PC-9 (cell line): Measurements from ENCODE around the gene RPL37. TPM values are rescaled to one million over a fixed set of nuclear protein-coding genes. Genes with fewer than 3 reads are reported as not detected.

Experiments
- BruUV-seq: library from RNA; stranded (reverse); fragments of 400-500 nt; replicated peaks from 2 replicates; lab custom pipeline; 2021; lab: Mats Ljungman, UMichigan
- CTCF ChIA-PET: fragments of 300-600 bp; sonication (Branson Sonifier 250); formaldehyde crosslinking; loops from one replicate; lab custom pipeline; 2022; ENCODE audit warnings: antibody characterized with exemption; lab: Charles Lee
- POLR2A ChIA-PET: fragments of 300-600 bp; sonication (Branson Sonifier 250); formaldehyde crosslinking; loops from one replicate; lab custom pipeline; 2022; ENCODE audit warnings: antibody characterized with exemption; ENCODE audit not compliant: unreplicated experiment; lab: Charles Lee
- DNase-seq, 2 experiments: peaks; one replicate each; pipeline versions ENCODE4 v3.0.0 to v3.0.0-alpha.2; 2015 to 2022; ENCODE audit warnings: mixed read lengths in 1 of 2
- H2AFZ ChIP-seq: fragments of 200-600 bp; sonication (generic); 2 replicates; pipeline ENCODE4 v1.8.1; 2017; ENCODE audit warnings: antibody characterized with exemption
- H3F3A ChIP-seq: fragments of 200-600 bp; sonication (generic); 2 replicates; pipeline ENCODE4 v1.8.1; 2017; ENCODE audit warnings: antibody characterized with exemption, mild to moderate bottlenecking, low read depth; ENCODE audit not compliant: insufficient read depth
- H3K27ac ChIP-seq: fragments of 200-600 bp; sonication (generic); 2 replicates; pipeline ENCODE4 v1.6.1; 2016; ENCODE audit warnings: mixed run types
- H3K27me3 ChIP-seq: fragments of 200-600 bp; sonication (generic); 2 replicates; pipeline ENCODE4 v1.6.1; 2016; ENCODE audit warnings: low read depth, mixed run types; ENCODE audit not compliant: insufficient read depth
- H3K36me3 ChIP-seq: fragments of 200-600 bp; sonication (generic); 2 replicates; pipeline ENCODE4 v1.6.1; 2016; ENCODE audit warnings: low read depth, mixed run types
- H3K4me1 ChIP-seq: fragments of 200-600 bp; sonication (generic); replicated peaks from 2 replicates; pipeline ENCODE4 v1.6.1; 2016; ENCODE audit warnings: mixed run types; ENCODE audit not compliant: insufficient read depth
- H3K4me2 ChIP-seq: fragments of 200-600 bp; sonication (generic); 2 replicates; pipeline ENCODE4 v1.6.1; 2017; ENCODE audit warnings: mixed run types
- H3K4me3 ChIP-seq: fragments of 200-600 bp; sonication (generic); 2 replicates; pipeline ENCODE4 v1.6.1; 2016; ENCODE audit warnings: mixed run types
- H3K79me2 ChIP-seq: fragments of 200-600 bp; sonication (generic); 2 replicates; pipeline ENCODE4 v1.6.1; 2017; ENCODE audit warnings: low read depth, mixed run types
- H3K9me2 ChIP-seq: fragments of 200-600 bp; sonication (generic); 2 replicates; pipeline ENCODE4 v1.8.1; 2017; ENCODE audit warnings: mild to moderate bottlenecking; ENCODE audit not compliant: insufficient read depth
- H3K9me3 ChIP-seq: fragments of 200-600 bp; sonication (generic); 2 replicates; pipeline ENCODE4 v1.8.1; 2016; ENCODE audit warnings: low read depth; ENCODE audit not compliant: insufficient read depth
- H4K20me1 ChIP-seq: fragments of 200-600 bp; sonication (generic); 2 replicates; pipeline ENCODE4 v1.8.1; 2017; ENCODE audit not compliant: insufficient read depth
- CTCF ChIP-seq: fragments of 200-600 bp; sonication (generic); conservative IDR thresholded peaks from 2 replicates; pipeline ENCODE4 v1.6.1; 2017; ENCODE audit warnings: mixed run types, antibody characterized with exemption, mild to moderate bottlenecking, moderate library complexity
- EZH2 ChIP-seq: fragments of 200-600 bp; sonication (generic); IDR thresholded peaks from 2 replicates; pipeline ENCODE4 v1.8.0; 2017; ENCODE audit warnings: antibody characterized with exemption, low read depth
- intact Hi-C: fragments of 100-400 bp; cut with micrococcal nuclease; formaldehyde crosslinking; loops from one replicate; pipeline ENCODE4 v1.10.0; 2022; ENCODE audit not compliant: unreplicated experiment
- total RNA-seq: library from RNA; stranded (reverse); gene quantifications from 2 replicates; pipeline ENCODE4 v1.2.3, GENCODE V29; 2021

RPL37 gene
- total RNA-seq, 1 experiment from 2014 or later = 3,889 TPM

- H3K4me2 ChIP-seq = peak overlapping the region; percentile 81
- peak overlapping the region; percentile 68 for H3K27ac ChIP-seq
- CTCF ChIA-PET = interaction anchor here (0.6 to 1.0 kb wide), 7 partner anchors 9 to 1379 kb away, joined by 3 to 16 read pairs (median 5); no protein-coding TSS in a partner anchor
- H4K20me1 ChIP-seq = peaks cover 26% of the 10 kb centered on the region
- H3F3A ChIP-seq = peaks cover 25% of the 10 kb centered on the region
- H3K9me3 ChIP-seq = no peaks in the 10 kb centered on the region
- intact Hi-C loops = no loop called here
- BruUV-seq = no TSS peak
- DNase-seq = no peak
- H3K4me1 ChIP-seq = peaks cover 29% of the 10 kb centered on the region
- peak overlapping the region; percentile 99 for H3K4me3 ChIP-seq
- no peaks in the 10 kb centered on the region for H3K27me3 ChIP-seq
- H3K36me3 ChIP-seq = 0 out of 2 replicates have a peak, but pooled peaks cover 6% of the 10 kb centered on the region
- H3K9me2 ChIP-seq = no peaks in the 10 kb centered on the region; the same call in 1 of the 2 replicates
- peaks cover 46% of the 10 kb centered on the region for H3K79me2 ChIP-seq
- POLR2A ChIA-PET = interaction anchor here (0.5 to 1.1 kb wide), 6 partner anchors 9 to 219 kb away, joined by 3 to 16 read pairs (median 5); no protein-coding TSS in a partner anchor
- H2AFZ ChIP-seq = peak overlapping the region; percentile 100
- no peak for TF ChIP-seq CTCF
- TF ChIP-seq EZH2 = no peak
These were observed 35.8 kb downstream of the RPL37 start for GRCh38 chr5:40799258-40799657.

- no peaks in the 10 kb centered on the region for H3K9me3 ChIP-seq
- TF ChIP-seq CTCF (no peak), EZH2 (no peak)
- peaks cover 25% of the 10 kb centered on the region for H3F3A ChIP-seq
- H3K27me3 ChIP-seq = no peaks in the 10 kb centered on the region
- H3K4me1 ChIP-seq = peaks cover 29% of the 10 kb centered on the region
- H3K4me2 ChIP-seq = peak overlapping the region; percentile 81
- peak overlapping the region; percentile 99 for H3K4me3 ChIP-seq
- ChIA-PET CTCF (interaction anchor here (0.6 to 1.4 kb wide), 9 partner anchors 9 to 1378 kb away, joined by 3 to 20 read pairs (median 5); partner anchors contain the start of gene RPL37), POLR2A (interaction anchor here (0.5 to 1.2 kb wide), 14 partner anchors 8 to 1601 kb away, joined by 3 to 24 read pairs (median 4); no protein-coding TSS in a partner anchor)
- no TSS peak for BruUV-seq
- H4K20me1 ChIP-seq = peaks cover 31% of the 10 kb centered on the region
- H3K9me2 ChIP-seq = no peaks in the 10 kb centered on the region; the same call in 1 of the 2 replicates
- intact Hi-C loops = loop anchor here (1.0 kb wide), 2 partner anchors 36 to 44 kb away; partner anchors contain the start of genes RPL37 and TTC33
- H2AFZ ChIP-seq = peak overlapping the region; percentile 100
- H3K36me3 ChIP-seq = 0 out of 2 replicates have a peak, but pooled peaks cover 6% of the 10 kb centered on the region
- peak overlapping the region; percentile 68 for H3K27ac ChIP-seq
- peaks cover 51% of the 10 kb centered on the region for H3K79me2 ChIP-seq
- peak in 1 of 2 experiments; percentile 64 for DNase-seq
These were observed 36.2 kb downstream of the RPL37 start for GRCh38 chr5:40798801-40799210.

- Histone ChIP-seq H3K9me3 (no peaks in the 10 kb centered on the region), H3K36me3 (peaks cover 6% of the 10 kb centered on the region; the same call in 1 of the 2 replicates), H3K79me2 (peaks cover 57% of the 10 kb centered on the region), H4K20me1 (peaks cover 37% of the 10 kb centered on the region), H2AFZ (peak within 1 kb of the TSS; percentile 100), H3K4me2 (peak within 1 kb of the TSS; percentile 94), H3K27me3 (no peaks in the 10 kb centered on the region), H3F3A (peaks cover 25% of the 10 kb centered on the region), H3K27ac (peak within 1 kb of the TSS; percentile 72), H3K4me3 (peak within 1 kb of the TSS; percentile 99), H3K4me1 (peaks cover 29% of the 10 kb centered on the region), H3K9me2 (no peaks in the 10 kb centered on the region; the same call in 1 of the 2 replicates)
- TSS peak; percentile 90 for BruUV-seq
- ChIA-PET CTCF (interaction anchor here (0.6 to 1.4 kb wide), 11 partner anchors 10 to 1378 kb away, joined by 3 to 20 read pairs (median 4); partner anchors contain the start of gene RPL37), POLR2A (interaction anchor here (0.5 to 1.2 kb wide), 14 partner anchors 9 to 1953 kb away, joined by 3 to 24 read pairs (median 4); no protein-coding TSS in a partner anchor)
- DNase-seq = peak; percentile 76 to 99
- intact Hi-C loops = loop anchor here (1.0 kb wide), 2 partner anchors 37 to 43 kb away; partner anchors contain the start of genes RPL37 and TTC33
- TF ChIP-seq EZH2 = no peak
- TF ChIP-seq CTCF = peak; percentile 72
These were observed 36.8 kb downstream of the RPL37 start, which contains the start of gene PRKAA1 for GRCh38 chr5:40798012-40798800. TSS of gene PRKAA1 (minus strand) at chr5:40798374. CDS start at chr5:40798189, 185 bp downstream.
